H4 (cell line): ENCODE results near the gene EXOC1L. TPM values are rescaled to one million over a fixed set of nuclear protein-coding genes. Genes with fewer than 3 reads are reported as not detected.

Experiments
- DNase-seq: peaks from one replicate; pipeline ENCODE4 v3.0.0-alpha.2; 2015; ENCODE audit warnings: low spot score
- total RNA-seq: library from RNA; depleted of rRNA; stranded (reverse); fragments of >200 nt; shearing (Covaris generic); gene quantifications from 2 replicates; pipeline ENCODE4 v1.2.3, GENCODE V29; 2014; rRNA removed

EXOC1L gene, protein sequence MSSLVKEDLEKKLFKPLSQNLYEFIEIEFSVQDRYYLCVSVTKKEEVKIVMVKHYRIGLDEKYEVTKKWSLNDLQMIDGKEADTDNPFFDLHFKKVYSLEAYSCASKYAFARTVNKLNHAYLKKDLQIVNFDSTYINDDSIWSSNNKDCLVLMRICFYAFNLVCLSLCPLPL
- not detected in 2 replicates for total RNA-seq

DNA sequence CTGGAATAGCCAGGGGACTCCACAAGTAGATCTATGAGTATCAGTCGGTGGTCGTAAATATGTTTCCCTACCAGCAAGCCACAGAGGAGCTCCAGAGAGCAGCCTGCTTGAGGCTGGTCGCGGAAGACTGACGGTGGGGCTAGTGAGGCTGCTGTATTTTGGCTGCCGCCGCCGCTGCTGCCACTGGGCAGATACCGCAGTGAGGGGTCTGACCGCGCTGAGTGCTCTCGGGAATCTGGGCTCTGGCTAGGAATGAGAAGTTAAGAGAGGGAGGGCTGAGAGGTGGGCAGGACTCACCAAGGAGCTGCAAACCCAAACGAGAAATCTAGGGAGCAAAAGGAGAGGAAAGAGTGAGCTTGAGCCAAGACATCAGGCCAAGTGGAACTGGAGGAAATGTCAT, at the start of gene EXOC1L:
TSS of gene EXOC1L (plus strand) at position 157 of the 400 bp plus-strand sequence. CDS start at position 394, 237 bp downstream.
- peak; percentile 9 for DNase-seq

DNA sequence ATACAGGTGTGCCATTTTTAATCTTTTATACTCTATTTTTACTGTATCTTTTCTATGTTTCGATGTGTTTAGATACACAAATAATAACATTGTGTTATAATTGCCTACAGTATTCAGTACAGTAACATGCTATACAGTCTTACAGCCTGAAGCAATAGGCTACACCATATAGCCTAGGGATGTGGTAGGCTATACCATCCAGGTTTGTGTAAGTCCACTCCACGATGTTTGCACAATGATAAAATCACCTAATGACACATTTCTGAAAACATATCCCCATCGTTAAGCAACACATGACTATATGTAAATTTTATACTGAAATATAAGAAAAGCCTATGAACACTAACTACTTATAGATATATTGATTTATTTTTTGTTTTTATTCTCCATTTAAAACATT, 48.9 kb upstream of the EXOC1L start:
- DNase-seq, result no peak

DNA sequence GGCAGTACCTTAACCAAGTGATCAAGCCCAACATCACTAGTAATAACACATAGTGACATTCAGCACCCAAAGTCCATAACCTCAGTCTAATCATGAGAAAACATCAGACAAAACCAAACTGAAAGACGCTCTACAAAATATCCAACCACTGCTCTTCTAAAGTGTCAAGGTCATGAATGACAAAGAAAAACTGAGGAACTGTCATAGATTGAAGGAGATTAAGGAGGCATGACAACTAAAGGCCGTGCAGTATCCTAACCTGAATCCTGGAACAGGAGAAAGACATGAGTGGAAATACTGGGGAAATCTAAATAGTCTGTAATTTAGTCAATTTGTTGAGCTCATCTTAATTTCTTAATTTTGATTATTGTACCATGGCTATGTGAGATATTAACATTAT, 38.2 kb upstream of the EXOC1L start:
- no peak for DNase-seq

DNA sequence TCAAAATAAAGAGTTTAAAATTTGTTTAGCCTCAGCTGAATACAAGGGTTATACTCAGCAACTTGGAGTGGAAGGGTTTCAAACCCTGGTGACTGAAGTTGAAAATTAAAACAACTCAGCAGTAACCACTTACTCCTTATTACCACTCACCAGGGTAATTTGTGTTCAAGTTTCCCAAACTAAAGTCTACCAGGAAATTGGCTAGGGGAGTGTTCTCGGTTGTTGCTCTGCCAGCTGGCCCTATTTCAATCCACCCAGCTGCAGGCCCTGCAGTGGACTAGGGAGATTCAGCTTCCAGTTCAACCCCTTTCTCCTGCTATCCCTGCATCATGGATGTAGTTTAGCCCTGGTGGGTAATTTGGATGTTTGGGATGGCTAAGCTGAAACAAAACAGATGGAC, 37.8 kb upstream of the EXOC1L start:
- no peak for DNase-seq

DNA sequence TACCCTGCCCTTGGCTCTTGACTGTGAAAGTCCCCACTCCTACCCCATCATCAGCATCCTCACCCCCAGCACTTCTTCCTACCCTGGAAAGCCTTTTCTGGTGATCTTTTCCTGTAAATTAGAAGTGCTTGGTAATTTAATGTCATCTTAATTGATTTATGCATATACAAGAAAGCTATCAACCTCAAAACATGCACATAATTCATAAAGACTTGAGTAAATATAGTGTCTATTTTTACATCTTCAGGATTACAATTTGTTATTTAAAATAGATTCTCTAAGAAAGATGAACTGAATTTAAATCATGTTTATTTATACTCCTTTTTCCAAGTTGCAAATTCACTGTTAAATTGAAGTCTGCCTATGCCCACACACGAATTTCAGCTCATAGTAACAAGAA, 36.0 kb upstream of the EXOC1L start:
- no peak for DNase-seq

DNA sequence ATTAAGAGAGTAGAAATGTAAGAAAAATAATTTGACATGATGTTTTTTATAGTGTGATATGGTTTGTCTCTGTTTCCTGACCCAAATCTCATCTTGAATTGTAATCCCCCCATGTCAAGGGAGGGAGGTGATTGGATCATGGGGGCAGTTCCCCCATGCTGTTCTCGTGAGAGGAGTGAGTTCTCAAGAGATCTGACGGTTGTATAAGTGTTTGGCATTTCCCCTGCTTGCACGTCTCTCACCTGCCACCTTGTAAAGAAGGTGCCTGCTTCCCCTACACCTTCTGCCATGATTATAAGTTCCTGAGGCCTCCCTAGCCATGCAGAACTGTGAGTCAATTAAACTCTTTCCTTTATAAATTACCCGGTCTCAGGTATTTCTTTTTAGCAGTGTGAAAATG, 34.8 kb upstream of the EXOC1L start:
- no peak for DNase-seq

DNA sequence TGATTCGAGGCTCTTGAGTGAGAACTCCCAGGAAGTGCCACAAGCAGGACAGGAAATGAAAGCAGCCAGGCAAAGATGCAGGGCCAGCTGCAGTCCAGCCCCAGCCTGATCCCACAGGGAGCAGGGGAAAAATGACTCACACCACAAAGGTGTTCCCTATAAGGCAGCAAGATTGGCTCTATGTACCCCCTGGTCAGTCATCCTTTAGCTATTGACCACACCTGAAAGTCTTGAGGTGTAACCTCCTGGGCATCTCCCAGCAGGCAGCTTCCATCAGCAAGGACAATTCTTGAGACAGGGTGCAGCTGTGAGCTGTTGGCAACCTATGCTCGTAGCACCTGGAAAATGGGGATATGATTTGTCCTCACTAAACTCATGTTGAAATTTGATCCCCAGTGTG, 27.9 kb upstream of the EXOC1L start:
- peak; percentile 30 for DNase-seq

DNA sequence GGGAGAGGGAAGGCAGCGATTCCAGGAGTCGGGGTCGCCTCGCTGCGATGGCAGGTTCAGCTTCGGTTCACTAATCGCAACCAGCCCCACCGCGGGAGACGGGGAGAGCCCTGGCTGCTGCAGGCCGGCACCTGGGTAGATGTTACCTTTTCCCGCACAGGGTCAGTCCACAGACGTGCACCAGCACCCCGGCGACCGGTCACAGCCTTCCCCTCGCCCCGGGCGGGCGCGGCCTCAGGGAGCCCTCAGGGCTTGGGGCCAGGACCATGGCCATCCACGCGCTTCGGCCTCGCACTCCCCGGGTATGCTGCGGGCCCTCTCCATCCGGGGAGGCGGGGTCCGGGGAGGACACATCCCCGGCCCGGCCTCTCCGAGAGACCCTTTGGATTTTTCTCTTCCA, 26.1 kb upstream of the EXOC1L start:
- DNase-seq, result no peak

DNA sequence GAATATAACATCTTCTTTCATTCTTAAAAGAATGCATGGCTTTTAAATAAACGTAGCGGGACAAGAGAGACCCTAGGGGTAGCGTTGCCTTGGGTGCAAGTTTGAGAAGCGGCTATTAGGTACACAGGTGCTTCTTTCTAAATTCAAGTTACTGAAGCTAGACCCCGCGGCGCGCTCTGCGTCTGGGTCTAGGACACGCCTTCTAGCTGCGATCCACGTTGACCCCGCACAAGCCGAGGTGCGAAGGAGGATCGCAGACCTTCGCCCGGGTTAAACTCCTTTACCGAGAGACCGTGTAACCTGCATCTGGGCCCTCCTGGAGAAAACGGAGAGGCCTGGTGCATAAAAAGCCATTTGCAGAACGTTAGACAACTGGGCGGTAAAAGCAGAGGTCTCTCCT, 25.5 kb upstream of the EXOC1L start:
- DNase-seq, result no peak

DNA sequence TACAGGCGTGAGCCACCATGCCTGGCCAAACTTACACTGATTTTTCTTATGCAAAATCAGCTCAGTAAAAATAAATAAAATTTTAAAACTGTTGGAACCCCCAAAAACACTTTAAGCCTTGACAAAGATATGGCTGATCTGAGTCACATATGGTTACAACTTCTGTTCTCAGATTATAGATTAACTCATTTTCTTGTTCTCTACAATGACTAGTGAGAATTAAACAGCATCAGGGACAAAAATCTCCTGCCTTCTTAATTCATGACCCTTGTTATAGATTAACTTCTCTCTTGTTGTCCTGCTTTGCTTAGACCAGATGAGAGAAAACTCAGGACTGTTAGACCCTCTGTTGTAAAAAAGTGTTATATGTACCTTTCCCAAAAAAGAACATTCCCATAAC, 24.2 kb upstream of the EXOC1L start:
- DNase-seq, result no peak

DNA sequence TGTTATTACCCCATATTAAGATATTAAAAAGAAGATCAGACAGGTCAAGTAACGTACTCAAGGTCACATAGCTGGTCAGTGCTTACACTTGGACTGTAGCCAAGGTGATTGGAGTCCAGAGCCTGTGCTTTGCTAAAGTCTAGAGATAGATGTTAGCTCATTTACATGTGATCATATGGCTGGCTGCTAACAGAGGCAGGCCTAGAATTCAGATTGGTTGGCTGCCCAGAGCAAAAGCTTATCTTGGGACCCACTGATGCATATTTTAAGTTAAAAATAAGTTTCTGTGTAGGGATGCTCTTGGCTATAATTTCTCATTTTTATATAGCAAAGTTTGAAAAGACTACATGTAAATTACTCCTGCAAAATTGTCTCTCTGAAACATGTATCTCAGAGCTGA, 18.1 kb upstream of the EXOC1L start:
- DNase-seq, result no peak

DNA sequence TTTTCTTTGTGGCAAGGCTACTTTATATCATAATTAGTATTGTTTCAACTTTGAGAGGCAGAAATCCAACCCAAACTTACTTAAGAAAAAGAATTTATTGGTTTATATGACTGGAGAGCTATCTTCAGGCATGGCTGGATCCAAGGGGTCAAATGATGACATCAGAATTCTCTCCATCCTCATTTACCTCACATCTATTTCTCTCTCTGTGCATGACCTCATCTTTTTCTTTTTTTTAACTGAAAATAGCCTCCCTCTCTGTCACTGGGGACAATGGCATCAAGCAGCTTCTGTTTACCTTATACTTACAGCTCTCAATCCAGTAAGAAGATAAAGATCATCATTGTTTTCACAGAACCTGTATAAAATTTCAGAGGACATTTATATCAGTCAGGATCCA, 12.0 kb upstream of the EXOC1L start:
- no peak for DNase-seq

DNA sequence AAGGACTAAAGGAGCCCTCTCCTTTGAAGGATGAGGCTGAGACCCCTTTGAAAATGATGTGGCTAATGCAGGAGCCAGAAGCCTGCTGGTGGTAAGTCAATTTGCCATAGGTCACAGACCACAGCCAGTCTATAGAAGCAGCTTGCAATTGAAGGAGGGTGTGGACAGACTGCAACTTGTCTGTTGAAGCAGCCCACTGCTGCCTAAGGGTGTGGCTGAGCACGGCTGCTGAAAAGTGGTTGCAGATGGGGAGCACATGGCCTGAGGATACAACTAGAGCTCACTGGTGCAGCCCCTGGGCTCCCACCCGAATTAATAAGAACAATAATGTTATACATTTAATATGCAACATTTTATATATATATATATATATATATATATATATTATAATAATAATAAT, 11.4 kb upstream of the EXOC1L start:
- no peak for DNase-seq

DNA sequence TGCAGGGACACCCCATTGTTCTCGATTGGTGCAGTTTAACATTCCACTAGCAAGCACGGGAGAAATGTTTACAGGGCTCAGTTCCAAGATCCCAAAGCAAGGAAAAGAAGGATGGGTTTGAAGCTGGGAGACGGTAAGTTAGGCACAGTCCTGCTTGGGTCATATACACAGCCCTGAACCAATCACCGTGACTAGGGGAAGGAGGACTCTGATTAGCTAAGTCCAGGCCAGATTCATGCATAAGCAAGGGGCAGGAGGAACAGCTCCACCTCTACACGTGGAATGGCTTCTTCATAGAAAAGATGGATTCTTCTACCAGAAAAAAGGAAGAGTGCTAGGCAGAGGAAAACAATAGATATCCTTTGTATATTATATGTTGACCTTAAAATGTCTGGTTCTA, 11.0 kb upstream of the EXOC1L start:
- no peak for DNase-seq

DNA sequence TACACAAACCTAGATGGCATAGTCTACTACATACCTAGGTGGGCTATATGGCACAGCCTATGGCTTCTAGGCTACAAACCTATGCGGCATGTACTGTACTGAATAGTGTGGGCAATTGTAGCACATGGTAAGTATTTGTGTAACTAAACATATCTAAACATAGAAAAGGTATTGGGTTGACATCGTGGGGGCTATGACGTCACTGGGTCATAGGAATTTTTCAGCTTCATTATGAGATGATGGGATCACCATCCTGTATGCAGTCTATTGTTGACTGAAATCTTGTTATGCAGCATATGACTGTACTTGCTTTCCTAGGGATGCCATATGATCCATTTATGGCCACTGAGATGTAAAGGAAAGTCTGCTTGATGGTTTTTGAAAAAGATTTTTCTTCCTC, 1.9 kb upstream of the EXOC1L start:
- no peak for DNase-seq

DNA sequence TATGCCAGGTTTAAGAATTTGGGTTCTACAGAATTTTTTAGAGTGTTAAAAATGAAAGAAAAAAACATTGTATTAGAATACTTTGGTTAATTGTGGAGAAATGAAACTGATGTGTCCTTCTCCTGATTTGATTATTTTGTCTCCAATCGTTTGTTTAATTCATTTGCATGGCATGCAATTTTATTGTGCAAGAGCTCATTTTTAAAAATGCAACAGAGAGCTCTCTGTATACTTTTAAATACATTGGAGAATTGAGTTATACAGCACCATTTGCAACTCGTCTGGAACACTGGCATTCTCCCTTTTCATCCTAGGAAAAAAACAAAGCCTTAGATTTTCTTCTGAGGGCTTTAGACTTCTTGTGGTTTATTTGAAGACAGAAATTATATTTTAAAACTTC, 689 bp downstream of the EXOC1L start:
- no peak for DNase-seq

DNA sequence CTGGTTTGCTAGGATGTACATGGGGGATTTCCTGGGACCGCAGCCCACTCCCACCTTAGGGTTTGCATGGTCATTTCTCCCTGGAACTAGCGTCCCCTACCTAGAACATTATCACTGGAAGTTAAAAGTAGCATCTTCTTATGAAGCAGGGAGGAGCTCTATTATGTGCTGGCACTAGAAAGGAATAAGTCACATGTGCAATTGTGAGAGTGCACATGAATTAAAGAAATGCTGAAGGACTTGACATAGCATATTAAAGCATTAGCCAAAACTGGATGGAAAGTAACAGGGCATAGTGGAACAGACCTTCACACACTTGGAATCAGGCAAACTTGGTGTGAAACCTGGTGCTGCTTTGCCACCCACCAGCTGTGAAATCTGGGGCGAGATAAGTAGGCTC, 2.7 kb downstream of the EXOC1L start:
- no peak for DNase-seq

DNA sequence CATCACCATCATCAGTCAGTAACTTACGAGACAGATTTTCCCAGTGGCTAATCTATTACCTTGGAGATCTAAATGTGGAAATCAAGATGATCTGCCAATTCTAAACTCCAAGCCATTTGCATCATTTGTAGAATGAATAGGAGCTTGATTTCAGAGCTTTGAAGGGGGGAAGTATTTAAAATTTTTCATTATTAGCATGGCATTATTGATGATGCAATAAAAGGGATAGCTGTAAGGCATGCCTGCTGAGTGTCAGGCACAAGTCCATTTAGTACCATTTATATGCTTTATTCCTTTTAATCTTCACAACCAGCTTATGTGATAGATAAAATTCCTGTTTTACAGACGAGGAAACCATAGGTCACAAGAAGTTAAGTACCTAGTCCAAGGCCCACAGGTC, 5.3 kb downstream of the EXOC1L start:
- no peak for DNase-seq

DNA sequence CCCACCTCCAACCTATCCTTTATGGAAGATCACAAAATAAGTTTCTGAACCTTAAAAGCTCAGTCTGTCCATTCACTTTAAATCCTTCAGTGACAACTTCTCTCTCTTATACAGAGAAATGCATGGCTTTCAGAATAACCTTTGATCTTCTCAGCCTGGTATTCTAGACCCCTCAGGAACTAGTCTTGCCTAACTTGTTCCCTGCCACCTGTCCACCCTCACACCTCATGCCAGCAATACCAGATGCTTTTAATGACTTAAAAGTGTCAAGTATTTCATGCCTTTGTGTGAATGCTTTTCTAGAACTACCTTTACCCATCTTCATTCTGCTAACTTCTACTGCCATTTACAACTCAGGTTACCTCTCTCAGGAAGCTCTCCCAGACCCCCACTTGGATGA, 7.4 kb downstream of the EXOC1L start:
- DNase-seq, result no peak

DNA sequence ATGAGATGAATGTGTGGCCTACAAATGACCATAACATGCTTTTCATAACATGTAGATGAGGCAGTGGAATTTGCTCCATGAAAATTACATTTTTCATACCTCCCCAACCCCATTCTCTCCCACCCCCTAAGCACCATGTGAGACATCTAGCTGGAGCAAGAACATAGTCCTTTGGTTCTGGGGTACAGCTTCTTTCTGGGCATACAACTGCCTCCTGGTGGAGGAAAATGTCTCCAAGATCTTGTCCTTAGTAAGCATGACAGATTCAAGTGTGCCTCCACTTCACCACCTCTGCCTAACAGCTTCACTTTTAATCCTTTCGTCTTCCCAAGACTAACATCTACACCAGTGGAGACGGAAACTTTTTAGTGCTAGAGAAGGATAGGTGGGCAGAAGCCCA, 8.0 kb downstream of the EXOC1L start:
- DNase-seq, result no peak

DNA sequence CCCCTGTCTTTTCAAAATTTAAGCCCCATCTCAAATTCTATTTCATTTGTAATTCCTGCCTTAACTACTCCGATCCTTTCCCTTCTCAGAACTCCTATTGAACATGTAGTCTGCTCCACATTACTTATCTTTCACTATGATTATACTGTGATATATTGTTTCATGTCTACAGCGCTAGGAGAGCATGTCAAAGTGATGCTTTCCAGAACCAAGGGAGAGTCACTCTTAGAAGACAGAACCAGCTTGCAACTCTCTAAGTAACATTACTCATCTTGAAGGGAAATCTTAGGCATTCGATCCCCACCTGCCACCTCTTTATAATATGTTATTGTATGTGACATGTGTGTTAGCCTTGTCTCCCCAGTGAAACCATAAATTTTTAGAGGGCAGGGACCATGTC, 10.5 kb downstream of the EXOC1L start:
- no peak for DNase-seq

DNA sequence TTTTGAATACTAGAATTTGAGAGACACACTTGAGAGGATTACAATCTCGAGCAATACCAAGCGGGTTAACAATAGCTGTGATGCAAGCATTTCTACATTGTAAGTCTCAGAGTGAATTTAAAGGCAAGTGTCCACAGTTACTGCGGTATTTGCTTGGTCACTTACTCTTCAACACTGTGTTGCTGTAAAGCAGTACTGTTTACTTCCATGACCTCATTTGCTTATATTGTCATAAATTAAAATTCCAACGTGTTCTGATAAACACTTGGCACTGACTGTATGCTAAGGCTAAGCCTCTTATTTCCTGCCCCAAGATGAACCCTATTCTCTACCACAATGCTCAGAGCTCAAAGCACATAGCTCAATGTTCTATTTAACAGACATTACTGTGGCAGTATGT, 11.1 kb downstream of the EXOC1L start:
- peak; percentile 92 for DNase-seq

DNA sequence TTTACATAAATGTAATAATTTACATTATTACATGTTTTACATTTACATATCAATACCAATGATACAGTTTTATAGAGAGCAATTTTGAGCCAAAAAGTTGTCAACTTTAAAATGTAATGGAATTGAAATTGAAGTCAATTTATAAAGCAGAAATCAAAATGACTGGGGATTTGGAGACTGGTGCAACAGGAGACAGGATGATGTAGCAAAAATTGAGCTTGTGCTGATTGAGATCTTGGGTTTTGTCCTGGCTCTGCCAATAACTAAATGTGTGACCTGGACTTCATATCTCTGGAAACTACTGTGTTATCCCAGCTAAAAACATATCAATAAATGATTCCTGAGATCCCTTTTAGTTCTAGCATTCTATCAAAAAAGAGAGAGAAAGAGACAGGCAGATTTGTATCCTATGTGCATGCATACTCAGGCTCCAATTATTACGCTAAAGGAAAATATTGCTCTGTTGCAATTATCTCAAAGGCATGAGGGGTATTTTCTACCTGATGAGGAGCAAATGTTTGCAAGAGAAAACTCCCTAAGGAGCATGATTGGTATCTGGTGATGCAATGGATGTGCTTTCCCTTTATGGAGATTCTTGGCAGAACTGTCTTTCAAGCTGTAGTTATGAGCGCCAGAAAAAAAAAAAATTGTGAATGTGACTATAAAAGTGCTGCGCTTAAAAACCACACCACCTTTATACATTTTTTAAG, 14.7 kb downstream of the EXOC1L start:
- DNase-seq, result no peak

DNA sequence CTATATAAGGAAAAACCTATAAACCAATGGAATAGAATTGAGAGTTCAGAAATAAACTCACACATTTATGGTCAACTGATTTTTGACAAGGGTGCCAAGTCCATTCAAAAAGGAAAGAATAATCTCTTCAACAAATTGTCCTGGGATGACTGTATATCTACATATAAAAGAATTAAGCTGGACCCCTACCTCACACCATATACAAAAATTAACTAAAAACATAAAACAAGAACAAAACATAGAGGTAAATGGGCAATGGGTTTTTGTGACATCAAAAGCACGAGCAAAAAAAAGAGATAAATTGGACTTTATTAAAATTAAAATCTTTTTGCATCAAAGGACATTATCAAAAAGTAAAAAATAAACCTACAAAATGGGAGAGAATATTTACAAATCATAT, 18.3 kb downstream of the EXOC1L start:
- no peak for DNase-seq
